ENCODE measurements around the gene RNF157.

RNF157 gene

DNA sequence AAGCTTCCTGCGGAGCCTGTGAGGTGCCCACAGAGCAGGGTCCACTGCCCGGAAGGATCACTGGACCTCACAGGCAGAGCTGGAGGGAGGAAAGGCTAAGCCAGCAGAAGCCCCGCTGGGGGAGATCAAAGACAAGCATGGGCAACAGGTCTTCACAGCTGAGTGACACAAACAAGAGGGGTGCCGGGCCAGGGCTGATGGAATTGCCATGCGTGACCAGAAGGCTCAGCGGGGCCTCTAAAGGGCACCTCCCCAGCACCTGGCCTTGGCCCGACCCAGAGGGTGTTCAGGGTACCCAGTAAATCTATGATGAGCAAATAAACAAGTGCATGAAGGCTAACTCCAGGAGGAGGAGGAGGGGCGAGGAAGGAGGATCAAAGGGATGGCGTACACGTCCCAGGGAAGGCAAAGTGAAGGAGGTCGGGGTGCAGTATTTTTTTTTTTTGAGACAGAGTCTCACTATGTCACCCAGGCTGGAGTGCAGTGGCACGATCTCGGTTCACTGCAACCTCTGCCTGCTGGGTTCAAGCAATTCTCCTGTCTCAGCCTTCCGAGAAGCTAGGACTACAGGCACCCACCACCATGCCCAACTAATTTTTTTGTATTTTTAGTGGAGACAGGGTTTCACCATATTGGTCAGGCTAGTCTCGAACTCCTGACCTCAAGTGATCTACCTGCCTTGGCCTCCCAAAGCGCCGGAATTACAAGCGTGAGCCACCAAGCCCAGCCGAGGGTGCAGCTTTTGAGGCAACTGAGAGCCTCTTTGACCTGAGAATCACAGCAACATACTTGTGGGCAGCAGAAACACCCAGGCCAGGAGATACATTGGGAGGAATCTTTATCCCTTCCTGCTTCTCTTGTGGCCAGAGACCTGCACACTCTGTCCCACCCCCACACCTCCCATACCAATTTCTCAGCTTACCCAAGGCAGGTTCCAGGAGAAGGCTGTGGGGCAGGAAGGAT, 120.6 kb downstream of the RNF157 start:
- no peak for DNase-seq

DNA sequence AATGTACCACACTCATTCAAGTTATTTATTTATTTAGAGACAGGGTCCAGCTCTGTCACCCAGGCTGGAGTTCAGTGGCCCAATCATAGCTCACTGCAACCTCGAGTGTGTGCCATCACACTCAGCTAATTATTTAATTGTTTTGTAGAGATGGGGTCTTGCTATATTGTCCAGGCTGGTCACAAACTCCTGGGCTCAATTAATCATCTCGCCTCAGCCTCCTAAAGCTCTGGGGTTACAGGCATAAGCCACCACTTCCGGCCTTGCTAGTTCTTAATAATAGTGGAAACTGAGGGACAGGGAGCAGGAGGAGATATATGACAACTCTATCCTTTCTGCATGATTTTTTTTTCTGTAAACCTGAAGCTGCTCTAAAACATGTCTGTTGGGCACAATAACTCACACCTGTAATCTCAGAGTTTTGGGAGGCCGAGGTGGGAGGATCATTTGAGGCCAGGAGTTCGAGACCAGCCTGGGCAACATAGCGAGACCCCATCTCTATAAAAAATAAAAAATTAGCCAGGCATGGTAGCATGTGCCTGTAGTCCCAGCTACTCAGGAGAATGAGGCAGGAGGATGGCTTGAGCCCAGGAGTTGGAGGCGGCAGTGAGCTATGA, 125.0 kb downstream of the RNF157 start:
- DNase-seq = no peak

DNA sequence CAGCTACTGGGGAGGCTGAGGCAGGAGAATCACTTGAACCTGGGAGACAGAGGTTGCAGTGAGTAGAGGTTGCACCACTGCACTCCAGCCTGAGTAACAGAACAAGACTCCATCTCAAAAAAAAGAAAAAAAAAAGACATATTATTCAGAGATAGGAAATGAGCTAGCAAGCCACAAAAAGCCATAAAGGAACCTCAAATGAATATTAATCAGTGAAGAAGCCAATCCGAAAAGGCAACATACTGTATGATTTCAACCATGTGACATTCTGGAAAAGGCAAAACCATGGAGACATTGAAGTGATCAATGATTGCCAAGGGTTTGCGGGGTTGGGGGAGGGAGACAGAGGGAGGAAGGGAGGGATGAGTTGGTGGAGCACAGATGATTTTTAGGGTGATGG, 128.3 kb downstream of the RNF157 start:
- no peak for DNase-seq

DNA sequence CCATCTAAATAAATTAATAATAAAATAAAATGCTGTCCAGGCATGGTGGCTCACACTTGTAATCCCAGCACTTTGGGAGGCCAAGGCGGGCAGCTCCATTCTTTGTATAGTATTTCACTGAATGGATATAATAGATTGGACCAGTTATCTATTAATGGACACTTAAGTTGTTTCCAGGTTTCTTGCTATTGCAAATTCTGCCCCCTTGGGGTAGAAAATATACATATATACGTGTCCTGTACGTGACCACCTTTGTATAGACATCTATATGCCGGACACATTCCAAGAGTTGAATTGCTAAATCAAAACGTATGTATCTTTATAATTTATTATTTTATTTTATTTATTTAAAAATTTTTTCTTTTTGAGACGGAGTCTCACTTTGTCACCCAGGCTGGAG, 132.8 kb downstream of the RNF157 start:
- no peak for DNase-seq

DNA sequence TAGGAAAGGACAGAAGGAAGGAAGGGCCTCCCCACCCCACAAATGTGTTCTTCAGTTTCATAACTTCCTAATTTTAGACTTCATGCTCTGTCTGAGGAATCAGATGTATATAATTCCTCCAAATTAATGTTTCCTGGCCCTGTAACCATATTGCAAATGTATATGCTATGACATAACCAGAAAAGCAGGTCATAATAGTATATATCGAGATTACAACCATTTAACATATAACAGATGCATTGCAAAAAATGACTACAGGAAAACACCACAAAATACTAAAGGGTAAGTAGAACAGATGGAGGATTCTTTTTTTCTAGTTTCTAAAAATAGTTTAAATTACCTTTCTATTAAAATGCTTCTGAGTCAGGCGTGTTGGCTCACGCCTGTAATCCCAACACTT, 133.6 kb downstream of the RNF157 start:
- no peak for DNase-seq

DNA sequence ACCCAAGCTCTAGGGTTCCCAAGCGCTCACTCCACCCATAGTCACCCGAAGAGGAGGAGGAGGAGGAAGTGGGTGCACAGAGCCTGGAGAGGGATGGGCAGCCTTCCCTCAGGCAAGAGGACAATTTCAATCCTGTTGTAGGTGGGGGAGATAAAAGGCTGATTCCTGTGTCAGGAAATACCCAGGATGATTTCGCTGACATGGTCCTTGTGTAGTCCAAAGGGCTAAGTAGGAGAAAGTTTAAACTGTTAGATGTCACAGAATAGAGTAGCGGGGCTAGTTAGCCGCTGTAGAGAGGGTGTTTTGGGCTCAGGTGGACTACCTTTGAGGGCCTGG, 135.4 kb downstream of the RNF157 start:
- DNase-seq = no peak

DNA sequence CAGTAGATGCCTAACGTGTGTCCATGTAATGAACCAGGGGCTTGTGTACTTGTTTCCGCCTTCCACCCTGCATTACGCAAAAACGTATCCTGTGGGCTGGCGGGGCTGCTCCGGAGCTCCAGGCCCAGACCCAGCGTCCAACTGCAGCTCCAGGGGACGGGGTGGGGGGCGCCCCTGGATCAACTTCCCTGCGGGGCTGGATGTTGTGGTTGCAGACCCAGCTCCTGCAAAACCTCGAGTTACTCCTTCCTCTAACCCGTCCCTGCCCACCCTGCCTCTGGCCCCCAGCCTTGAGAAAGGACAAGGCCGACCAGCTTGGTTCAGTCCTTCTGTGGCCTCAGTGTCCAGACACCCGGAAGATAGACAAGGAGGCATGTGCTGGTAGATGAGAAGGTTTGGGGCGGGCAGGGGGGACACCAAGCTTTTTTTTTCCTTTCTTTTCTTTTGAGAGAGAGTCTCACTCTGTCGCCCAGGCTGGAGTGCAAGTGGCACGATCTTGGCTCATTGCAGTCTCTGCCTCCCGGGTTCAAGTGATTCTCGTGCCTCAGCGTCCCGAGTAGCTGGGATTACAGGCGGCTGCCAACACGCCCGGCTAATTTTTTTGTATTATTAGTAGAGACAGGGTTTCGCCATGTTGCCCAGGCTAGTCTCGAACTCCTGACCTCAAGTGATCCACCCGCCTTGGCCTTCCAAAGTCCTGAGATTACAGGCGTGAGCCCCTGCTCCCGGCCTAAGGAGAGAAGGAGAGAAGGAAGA, 136.0 kb downstream of the RNF157 start:
- DNase-seq = no peak

DNA sequence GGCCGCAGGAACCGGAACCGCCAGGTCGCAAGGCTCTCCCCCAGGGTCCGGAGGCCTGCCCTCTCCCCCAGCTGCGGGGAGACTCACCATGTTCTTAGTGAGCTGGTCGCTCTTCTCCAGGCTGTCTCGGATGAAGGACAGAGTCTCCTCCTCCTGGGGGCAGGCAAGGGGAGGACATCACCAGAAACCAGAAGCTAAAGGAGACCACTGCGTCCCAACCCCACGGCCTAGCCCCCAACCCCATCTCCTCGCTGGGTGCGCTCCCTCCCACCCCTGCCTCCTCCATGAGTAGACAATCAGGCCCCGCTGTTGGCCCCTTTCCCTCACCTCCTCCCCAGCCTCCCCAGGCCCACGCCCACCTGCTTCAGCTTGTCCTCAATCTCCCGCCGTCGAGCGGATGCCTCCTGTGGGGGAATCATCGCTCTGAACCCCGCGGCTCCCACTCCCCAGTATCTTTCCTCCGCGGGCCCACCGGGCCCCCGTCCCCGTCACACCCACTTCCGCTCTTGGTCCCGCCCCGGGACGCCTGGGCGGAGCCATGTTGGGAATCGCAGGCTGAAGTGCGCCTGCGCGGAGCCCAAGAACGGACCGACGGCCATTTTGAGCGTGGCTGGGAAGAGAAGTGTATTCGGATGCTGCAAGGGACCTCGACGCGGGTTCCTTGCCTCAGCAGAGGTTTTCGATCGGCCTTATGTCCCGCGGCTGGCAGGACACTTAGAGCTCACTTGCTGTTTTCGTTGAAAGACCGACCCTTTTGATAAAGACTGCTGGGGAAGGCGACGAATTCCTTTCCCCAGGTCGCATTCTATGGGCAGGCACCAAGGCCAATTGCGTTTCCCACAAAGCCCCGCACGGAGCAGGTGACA, 136.8 kb downstream of the RNF157 start, which contains the start of gene EXOC7:
Gene EXOC7, minus strand, starts transcription at position 514 of the 866 bp plus-strand sequence. Its CDS starts 95 bp downstream, at position 419.
- DNase-seq = peak; percentile 44

DNA sequence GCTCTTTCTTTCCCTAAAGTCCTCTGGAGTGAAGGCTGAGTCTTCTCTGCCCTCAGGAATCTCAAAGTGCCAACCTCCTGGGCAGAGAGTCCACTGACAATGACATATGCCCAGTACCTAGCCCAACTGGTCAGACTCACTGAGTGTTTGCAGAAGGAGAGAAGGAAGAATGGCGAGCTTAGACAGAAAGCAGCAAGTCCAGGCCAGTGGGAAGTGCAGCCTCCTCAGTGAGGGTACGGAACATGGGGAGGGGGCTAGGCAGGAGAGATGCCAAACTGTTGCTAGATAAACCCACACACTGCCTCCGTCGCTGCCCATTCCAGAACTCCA, 137.4 kb downstream of the RNF157 start:
- DNase-seq = no peak

DNA sequence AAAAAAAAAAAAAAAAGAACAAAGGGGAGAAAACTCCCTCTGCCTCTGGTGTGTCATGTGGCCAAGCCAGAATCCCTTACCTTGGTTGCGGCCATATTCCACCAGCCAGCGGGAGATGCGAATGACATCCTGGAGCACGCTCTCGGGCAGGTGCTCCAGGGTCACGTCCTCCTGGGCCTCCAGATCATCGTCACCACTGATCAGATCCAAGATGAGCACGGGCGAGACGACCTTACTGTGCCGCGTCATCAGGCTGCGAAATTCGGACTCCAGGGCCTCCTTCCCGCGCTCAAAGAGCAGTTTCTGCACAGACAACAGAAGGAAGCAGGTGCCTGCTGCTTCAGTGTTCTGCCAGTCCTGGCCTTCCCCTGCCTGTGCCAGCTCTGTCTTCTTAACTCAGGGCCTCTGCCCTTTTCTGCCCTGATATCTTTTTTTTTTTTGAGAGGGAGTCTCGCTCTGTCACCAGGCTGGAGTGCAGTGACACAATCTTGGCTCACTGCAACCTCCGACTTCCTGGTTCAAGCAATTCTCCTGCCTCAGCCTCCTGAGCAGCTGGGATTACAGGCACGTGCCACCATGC, 142.5 kb downstream of the RNF157 start:
- no peak for DNase-seq

DNA sequence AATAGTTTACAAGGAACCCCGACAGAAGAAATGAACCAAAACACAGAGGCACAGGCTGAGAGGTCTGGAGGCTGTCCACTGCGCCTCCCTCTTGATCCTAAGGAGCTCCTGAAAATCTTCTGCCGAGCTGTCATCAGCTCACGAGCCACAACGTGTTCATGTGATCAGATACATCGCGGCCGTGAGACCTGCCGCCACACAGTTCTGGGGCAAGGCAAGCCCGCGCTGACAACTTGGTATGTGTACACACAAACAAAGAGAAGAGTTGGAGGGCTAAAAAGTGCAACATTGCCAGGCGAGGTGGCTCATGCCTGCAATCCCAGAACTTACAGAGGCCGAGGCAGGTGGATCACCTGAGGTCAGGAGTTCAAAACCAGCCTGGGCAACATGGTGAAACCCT, 144.3 kb downstream of the RNF157 start:
- no peak for DNase-seq

DNA sequence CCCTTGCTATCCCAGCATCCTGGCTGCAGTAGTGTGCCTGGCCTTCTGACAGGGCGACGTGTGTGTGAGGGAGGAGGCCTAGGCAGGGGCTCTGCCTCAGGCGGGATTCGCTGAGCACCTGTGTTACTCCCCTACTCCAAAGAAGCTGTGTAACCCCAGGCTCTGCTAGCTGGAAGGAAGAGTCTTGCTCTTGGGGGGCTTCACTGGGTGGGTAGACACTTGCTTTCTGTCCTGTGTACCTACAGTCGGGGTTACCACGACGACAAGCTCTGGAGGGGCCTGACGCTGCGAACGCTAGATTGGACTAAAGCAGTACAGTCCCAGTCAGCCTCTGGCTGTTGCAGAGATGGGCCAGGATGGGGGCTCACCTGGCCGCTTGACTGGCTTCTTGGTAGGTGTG, 146.2 kb downstream of the RNF157 start:
- no peak for DNase-seq

DNA sequence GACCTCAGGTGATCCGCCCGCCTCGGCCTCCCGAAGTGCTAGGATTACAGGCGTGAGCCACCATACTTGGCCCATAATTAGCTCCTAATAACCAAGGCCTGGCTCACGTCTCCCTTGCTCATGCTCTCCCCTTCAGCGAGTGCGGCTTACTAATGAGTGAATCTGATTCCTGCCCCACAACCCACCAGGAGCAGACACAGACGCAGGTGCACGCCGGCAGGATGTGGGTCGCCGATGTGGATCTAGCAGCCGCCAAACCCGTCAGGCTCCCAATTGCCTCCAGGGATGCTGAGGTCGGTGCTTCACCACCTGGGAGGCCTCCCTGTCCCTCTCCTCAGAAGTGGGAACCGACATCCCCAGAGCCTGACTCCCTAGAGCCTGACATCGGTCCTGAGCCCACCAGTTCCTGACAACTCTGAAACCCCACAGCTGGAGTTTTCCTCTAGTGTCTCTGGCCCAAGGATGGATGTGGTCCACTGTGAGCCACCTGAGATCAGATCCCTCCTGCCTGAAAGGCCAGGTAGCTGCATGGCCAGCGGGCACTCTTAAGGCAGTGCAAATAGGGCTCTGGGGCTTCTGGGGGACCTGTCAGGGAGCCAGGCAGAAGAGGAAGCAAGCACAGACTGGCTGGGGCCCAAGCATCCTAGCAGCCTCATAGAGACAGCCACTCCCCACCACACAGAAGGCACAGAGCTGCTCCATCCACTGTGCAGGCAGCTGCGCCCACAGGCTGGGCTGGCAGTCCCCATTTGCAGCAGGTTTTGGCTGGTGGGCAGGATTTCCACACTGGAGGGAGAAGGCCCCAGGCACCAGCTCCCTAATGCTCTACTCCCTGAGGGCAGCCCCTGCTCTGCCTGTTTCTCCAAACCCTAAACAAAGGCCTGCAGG, 147.5 kb downstream of the RNF157 start:
- DNase-seq = no peak

All from NCI-H1436 treated with DMSO at 0.1 percent for 48 hours (cell line).